ENCODE measurements around the gene XKR7.
"Not testable (repeated sequence)": the region's sequence is repeated elsewhere in the genome, so short reads cannot be mapped to it uniquely, and the experiment has no call there.

XKR7 gene

DNA sequence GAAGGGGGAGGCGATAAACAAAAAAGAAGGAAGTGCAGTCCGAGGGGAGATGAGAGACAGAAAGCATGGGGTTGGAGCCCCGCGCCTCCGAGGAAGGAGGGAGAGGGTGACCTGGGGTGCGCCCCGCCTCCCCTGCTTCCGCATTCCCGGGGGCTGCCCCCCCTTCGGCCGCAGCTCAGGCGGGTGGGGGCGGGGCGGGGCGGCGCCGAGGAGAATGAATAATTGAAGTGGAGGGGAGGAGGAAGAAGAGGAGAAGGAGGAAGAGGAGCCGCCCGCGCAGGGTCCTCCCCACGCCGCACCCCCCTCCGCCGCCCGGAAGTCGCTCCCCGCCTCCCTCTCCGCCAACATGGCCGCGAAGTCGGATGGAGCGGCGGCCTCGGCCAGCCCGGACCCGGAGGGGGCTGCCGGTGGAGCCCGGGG lies at the start of gene XKR7:
TSS of gene XKR7 (plus strand) at position 322 of the 420 bp plus-strand sequence. CDS start at position 347, 25 bp downstream.
- DNase-seq (ENCODE audit: low read depth, low spot score) = no peak

- DNase-seq (ENCODE audit: low read depth, low spot score) = no peak
Observed at GRCh38 chr20:31918466-31919105, 49.4 kb upstream of the XKR7 start.

DNA sequence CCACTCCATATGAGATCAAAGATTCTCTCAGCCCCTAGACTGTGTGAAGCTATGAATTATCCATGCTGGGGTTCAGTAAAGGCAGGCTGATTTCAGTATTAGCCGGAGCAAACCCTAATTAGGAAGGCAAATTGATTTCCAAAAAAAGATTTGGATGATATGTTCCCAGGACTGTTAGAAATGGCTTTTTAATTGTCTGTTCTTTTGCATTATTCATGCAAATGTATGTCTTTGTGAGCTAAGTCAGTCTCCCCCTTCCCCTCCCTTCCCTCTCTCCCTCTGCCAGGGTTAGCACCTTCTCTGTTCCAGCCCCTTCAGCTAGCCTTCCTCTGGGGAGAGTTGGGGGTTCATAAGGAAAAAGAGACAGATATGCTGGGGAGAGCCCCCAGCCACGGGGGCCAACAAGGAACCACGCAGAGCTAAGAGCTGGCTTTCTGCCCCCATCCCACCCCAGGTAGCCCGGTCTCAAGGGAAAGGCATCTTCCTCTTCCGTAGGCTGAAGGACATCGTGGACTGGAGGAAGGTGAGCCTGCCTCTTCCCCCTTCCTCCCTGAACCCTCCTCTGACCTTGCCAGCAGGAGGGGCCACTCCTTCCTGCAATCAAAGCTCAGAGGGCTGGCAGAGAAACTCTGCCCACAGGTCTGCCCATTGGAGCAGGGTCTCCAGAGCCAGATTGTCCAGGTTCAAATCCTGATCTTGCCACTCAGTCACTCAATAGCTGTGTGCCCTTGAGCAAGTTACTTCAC lies 48.4 kb upstream of the XKR7 start:
- DNase-seq (ENCODE audit: low read depth, low spot score) = no peak

GRCh38 chr20:31920275-31920855 lies 47.6 kb upstream of the XKR7 start:
- no peak for DNase-seq (ENCODE audit: low read depth, low spot score)

- not testable (repeated sequence) for DNase-seq (ENCODE audit: low read depth, low spot score)
Observed at GRCh38 chr20:31921480-31921879, 46.5 kb upstream of the XKR7 start.

GRCh38 chr20:31922181-31922580 lies 45.8 kb upstream of the XKR7 start:
- DNase-seq (ENCODE audit: low read depth, low spot score) = no peak

DNA sequence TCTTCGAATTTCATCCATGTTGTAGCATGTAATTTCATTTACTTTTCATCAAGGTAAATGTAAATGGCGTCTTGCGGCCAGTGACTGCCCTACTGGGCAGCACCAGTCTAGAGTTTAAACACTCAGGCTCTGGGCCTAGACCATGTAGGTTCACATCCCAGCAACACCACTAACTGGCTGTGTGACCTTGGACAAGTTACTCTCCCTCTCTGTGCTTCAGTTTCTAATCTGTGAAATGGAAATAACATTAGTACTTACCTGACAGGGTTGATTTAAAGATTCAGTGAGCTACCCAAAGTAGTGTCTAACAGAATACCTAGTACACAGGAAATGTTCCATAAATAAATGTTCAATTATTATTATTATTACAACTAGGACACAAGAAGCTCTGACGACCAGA lies 45.4 kb upstream of the XKR7 start:
- DNase-seq (ENCODE audit: low read depth, low spot score) = no peak

GRCh38 chr20:31923388-31924331 lies 44.3 kb upstream of the XKR7 start:
- no peak for DNase-seq (ENCODE audit: low read depth, low spot score)

GRCh38 chr20:31924561-31924960 lies 43.4 kb upstream of the XKR7 start:
- no peak for DNase-seq (ENCODE audit: low read depth, low spot score)

DNA sequence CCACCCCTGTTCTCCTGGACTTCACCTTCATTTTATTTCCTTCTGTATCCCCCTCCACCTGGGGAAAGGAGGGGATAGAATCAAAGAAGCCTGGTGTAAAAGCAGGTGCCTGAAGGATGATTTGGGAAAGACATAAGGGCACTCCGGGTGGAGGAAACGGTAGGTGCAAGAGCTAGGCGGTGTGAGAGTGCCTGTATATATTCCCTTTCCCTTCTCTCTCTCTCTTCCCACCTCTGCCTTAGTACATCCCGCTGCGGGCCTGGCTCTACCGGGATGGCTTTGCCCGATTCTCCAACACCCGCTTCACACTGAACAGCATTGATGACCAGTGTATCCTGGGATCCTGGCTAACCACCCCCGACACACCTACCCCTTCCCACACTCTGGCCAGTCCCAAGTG lies 42.3 kb upstream of the XKR7 start:
- no peak for DNase-seq (ENCODE audit: low read depth, low spot score)

- DNase-seq (ENCODE audit: low read depth, low spot score) = no peak
Observed at GRCh38 chr20:31926493-31926892, 41.5 kb upstream of the XKR7 start.

DNA sequence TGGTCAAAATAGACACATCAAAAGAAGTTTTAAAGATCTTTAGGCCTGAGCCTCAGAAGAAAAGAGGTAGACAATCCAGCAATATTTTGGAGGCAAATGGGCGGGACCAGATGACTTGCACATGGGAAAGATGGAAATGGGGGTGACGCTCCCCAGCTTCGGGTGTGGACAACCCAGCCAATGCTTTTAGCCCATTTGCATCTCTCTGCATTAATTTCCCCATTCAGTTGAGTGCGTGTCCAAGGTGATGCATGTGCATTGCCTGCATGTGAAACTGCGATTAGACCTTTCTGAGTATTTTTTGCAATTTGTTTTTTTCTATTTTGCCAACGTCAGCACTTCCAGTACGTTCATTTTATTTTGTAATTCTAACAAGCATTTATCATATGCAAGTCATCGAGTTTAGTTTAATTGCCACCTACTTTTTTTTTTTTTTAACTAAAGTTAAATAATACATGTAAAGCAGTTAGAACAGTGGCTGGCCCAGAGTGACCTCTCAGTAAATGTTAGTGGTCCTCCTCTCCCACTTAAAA lies 40.3 kb upstream of the XKR7 start:
- DNase-seq (ENCODE audit: low read depth, low spot score) = no peak

DNA sequence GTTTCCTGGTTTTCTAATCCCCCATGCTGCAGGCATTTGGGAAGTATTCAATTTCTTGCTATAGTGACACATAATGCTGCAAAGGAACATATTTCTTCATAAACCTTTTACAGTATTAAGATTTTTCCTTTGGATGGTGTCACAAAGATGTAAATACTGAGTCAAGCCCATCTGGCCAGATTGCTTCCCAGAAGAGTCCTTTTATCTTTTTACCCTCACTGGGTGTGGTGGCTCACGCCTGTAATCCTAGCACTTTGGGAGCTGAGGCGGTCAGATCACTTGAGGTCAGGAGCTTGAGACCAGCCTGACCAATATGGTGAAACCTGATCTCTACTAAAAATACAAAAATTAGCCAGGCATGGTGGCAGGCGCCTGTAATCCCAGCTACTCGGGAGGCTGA lies 38.3 kb upstream of the XKR7 start:
- not testable (repeated sequence) for DNase-seq (ENCODE audit: low read depth, low spot score)

- DNase-seq (ENCODE audit: low read depth, low spot score) = no peak
Observed at GRCh38 chr20:31930779-31931178, 37.2 kb upstream of the XKR7 start.

- no peak for DNase-seq (ENCODE audit: low read depth, low spot score)
Observed at GRCh38 chr20:31933698-31934097, 34.3 kb upstream of the XKR7 start.

DNA sequence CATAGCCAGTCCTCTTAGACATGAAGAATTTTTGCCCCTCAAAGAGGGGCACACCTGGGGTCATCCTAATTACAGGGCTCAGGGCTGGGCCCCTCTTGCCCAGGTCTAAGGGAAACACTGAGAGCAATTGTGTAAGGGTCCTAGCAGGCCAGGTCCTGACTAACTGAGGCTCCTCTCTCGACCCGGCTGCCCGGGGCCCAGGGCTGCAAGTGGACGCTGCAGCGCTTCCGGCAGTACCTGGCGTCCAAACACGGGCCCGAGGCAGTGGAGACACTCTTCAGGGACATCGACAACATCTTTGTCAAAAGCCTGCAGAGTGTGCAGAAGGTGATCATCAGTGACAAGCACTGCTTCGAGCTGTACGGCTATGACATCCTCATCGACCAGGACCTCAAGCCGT lies 33.5 kb upstream of the XKR7 start:
- no peak for DNase-seq (ENCODE audit: low read depth, low spot score)

- no peak for DNase-seq (ENCODE audit: low read depth, low spot score)
Observed at GRCh38 chr20:31934968-31935764, 32.8 kb upstream of the XKR7 start.

- no peak for DNase-seq (ENCODE audit: low read depth, low spot score)
Observed at GRCh38 chr20:31936420-31936819, 31.5 kb upstream of the XKR7 start.

DNA sequence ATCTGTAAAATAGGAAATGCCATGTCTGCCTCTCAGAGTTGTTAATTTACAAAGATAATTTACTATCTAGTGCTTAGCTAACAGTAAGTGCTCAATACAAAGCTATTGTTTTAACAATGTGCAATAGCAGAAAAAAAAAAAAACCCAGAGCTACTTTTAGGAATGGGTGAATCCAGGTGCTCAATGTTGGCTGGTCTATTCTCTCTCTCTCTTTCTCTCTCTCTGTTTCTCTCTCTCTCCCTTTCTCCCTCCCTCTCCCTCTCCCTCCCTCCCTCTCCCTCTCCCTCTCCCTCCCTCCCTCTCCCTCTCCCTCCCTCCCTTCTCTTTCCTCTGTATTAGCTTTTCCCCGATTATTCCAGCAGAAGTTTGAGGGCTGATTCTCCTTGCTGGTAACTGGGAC lies 30.1 kb upstream of the XKR7 start:
- DNase-seq (ENCODE audit: low read depth, low spot score) = no peak

- no peak for DNase-seq (ENCODE audit: low read depth, low spot score)
Observed at GRCh38 chr20:31939661-31940060, 28.3 kb upstream of the XKR7 start.

GRCh38 chr20:31943052-31943471 lies 24.9 kb upstream of the XKR7 start:
- DNase-seq (ENCODE audit: low read depth, low spot score) = no peak

All from smooth muscle cell of the brain vasculature (primary cell).